ENCODE data around the gene TBC1D23.
"Not testable (repeated sequence)": the region's sequence is repeated elsewhere in the genome, so short reads cannot be mapped to it uniquely, and the experiment has no call there.

The TBC1D23 gene

GRCh38 chr3:100260685-100261484 lies at the start of gene TBC1D23:
TSS of gene TBC1D23 (plus strand) at chr3:100260992. CDS start at chr3:100261019, 27 bp downstream.
- peak; percentile 99 for DNase-seq

GRCh38 chr3:100213891-100214573 lies 46.8 kb upstream of the TBC1D23 start:
- no peak for DNase-seq

GRCh38 chr3:100214574-100214964 lies 46.2 kb upstream of the TBC1D23 start:
- DNase-seq, result no peak

- DNase-seq, result no peak
Observed at GRCh38 chr3:100216713-100217112, 44.1 kb upstream of the TBC1D23 start.

GRCh38 chr3:100221159-100221558 lies 39.6 kb upstream of the TBC1D23 start:
- DNase-seq, result no peak

- no peak for DNase-seq
Observed at GRCh38 chr3:100225193-100225592, 35.6 kb upstream of the TBC1D23 start.

- no peak for DNase-seq
Observed at GRCh38 chr3:100225883-100226282, 34.9 kb upstream of the TBC1D23 start.

- no peak for DNase-seq
Observed at GRCh38 chr3:100226712-100227429, 33.9 kb upstream of the TBC1D23 start.

GRCh38 chr3:100227511-100227921 lies 33.3 kb upstream of the TBC1D23 start:
- DNase-seq, result no peak

- DNase-seq, result no peak
Observed at GRCh38 chr3:100228247-100228646, 32.5 kb upstream of the TBC1D23 start.

GRCh38 chr3:100229188-100229587 lies 31.6 kb upstream of the TBC1D23 start:
- DNase-seq, result not testable (repeated sequence)

GRCh38 chr3:100230710-100231109 lies 30.1 kb upstream of the TBC1D23 start:
- no peak for DNase-seq

GRCh38 chr3:100231668-100232067 lies 29.1 kb upstream of the TBC1D23 start:
- DNase-seq, result no peak

GRCh38 chr3:100234364-100234763 lies 26.4 kb upstream of the TBC1D23 start:
- no peak for DNase-seq

- DNase-seq, result no peak
Observed at GRCh38 chr3:100238599-100238998, 22.2 kb upstream of the TBC1D23 start.

GRCh38 chr3:100242471-100242870 lies 18.3 kb upstream of the TBC1D23 start:
- DNase-seq, result not testable (repeated sequence)

GRCh38 chr3:100244264-100244663 lies 16.5 kb upstream of the TBC1D23 start:
- DNase-seq, result no peak

- DNase-seq, result no peak
Observed at GRCh38 chr3:100245136-100245535, 15.7 kb upstream of the TBC1D23 start.

- DNase-seq, result no peak
Observed at GRCh38 chr3:100245927-100246326, 14.9 kb upstream of the TBC1D23 start.

- DNase-seq, result no peak
Observed at GRCh38 chr3:100246999-100247398, 13.8 kb upstream of the TBC1D23 start.

- DNase-seq, result no peak
Observed at GRCh38 chr3:100252001-100252400, 8.8 kb upstream of the TBC1D23 start.

- peak; percentile 7 for DNase-seq
Observed at GRCh38 chr3:100254168-100254777, 6.5 kb upstream of the TBC1D23 start.

- DNase-seq, result no peak
Observed at GRCh38 chr3:100256731-100257151, 4.1 kb upstream of the TBC1D23 start.

Measured in DMS79 (cell line).